Measurements from ENCODE around the gene KRTAP10-8.
"Not testable (repeated sequence)": the region's sequence is repeated elsewhere in the genome, so short reads cannot be mapped to it uniquely, and the experiment has no call there.

The KRTAP10-8 gene

GRCh38 chr21:44589586-44590305 lies 22.1 kb upstream of the KRTAP10-8 start:
- Histone ChIP-seq H3F3A (ENCODE audit: insufficient read depth, low read length) (no peaks in the 10 kb centered on the region), H3K4me2 (ENCODE audit: low read depth, low read length) (no peak overlapping the region), H3K9ac (ENCODE audit: low read length) (no peak overlapping the region), H3K4me3 (ENCODE audit: low read length) (no peak overlapping the region), H3K4me1 (ENCODE audit: low read length) (no peaks in the 10 kb centered on the region), H3K27ac (ENCODE audit: low read length) (no peak overlapping the region), H4K20me1 (ENCODE audit: insufficient read depth, low read length) (no peaks in the 10 kb centered on the region), H3K27me3 (replicated peaks; ENCODE audit: insufficient read depth, low read length) (peaks cover 88% of the 10 kb centered on the region), H2AFZ (ENCODE audit: low read length) (no peak overlapping the region), H3K9me2 (replicated peaks; ENCODE audit: insufficient read depth, low read length) (no peaks in the 10 kb centered on the region), H3K36me3 (replicated peaks; ENCODE audit: insufficient read depth, low read length) (no peaks in the 10 kb centered on the region), H3K9me3 (replicated peaks; ENCODE audit: insufficient read depth, low read length) (no peaks in the 10 kb centered on the region), H3K79me2 (ENCODE audit: low read length) (no peaks in the 10 kb centered on the region)
- TF ChIP-seq CTCF (IDR thresholded peaks at IDR 0.05; ENCODE audit: low read length), result no peak
- no peak for TF ChIP-seq EZH2phosphoT487 (IDR thresholded peaks at IDR 0.05; ENCODE audit: low read length)
- TF ChIP-seq EZH2 (optimal IDR thresholded peaks at IDR 0.05; ENCODE audit: low read depth, low read length), result no peak
- no peak for DNase-seq

GRCh38 chr21:44590311-44590721 lies 21.6 kb upstream of the KRTAP10-8 start:
- H3K36me3 ChIP-seq (replicated peaks; ENCODE audit: insufficient read depth, low read length), result no peaks in the 10 kb centered on the region
- H3K4me3 ChIP-seq (ENCODE audit: low read length), result no peak overlapping the region
- H4K20me1 ChIP-seq (ENCODE audit: insufficient read depth, low read length), result no peaks in the 10 kb centered on the region
- H3K9me2 ChIP-seq (replicated peaks; ENCODE audit: insufficient read depth, low read length), result no peaks in the 10 kb centered on the region
- H3K9ac ChIP-seq (ENCODE audit: low read length), result no peak overlapping the region
- no peak overlapping the region for H3K4me2 ChIP-seq (ENCODE audit: low read depth, low read length)
- no peaks in the 10 kb centered on the region for H3K4me1 ChIP-seq (ENCODE audit: low read length)
- DNase-seq, result no peak
- no peaks in the 10 kb centered on the region for H3F3A ChIP-seq (ENCODE audit: insufficient read depth, low read length)
- no peak for TF ChIP-seq CTCF (IDR thresholded peaks at IDR 0.05; ENCODE audit: low read length)
- TF ChIP-seq EZH2 (optimal IDR thresholded peaks at IDR 0.05; ENCODE audit: low read depth, low read length), result no peak
- TF ChIP-seq EZH2phosphoT487 (IDR thresholded peaks at IDR 0.05; ENCODE audit: low read length), result no peak
- H2AFZ ChIP-seq (ENCODE audit: low read length), result no peak overlapping the region
- H3K27me3 ChIP-seq (replicated peaks; ENCODE audit: insufficient read depth, low read length), result peaks cover 87% of the 10 kb centered on the region
- no peaks in the 10 kb centered on the region for H3K79me2 ChIP-seq (ENCODE audit: low read length)
- H3K27ac ChIP-seq (ENCODE audit: low read length), result no peak overlapping the region
- no peaks in the 10 kb centered on the region for H3K9me3 ChIP-seq (replicated peaks; ENCODE audit: insufficient read depth, low read length)

GRCh38 chr21:44590897-44591800 lies 20.7 kb upstream of the KRTAP10-8 start:
- H3K4me3 ChIP-seq (ENCODE audit: low read length); H3K9me2 ChIP-seq (replicated peaks; ENCODE audit: insufficient read depth, low read length); DNase-seq; H3K79me2 ChIP-seq (ENCODE audit: low read length); H4K20me1 ChIP-seq (ENCODE audit: insufficient read depth, low read length); H3K9me3 ChIP-seq (replicated peaks; ENCODE audit: insufficient read depth, low read length); H3K27ac ChIP-seq (ENCODE audit: low read length); H3K4me2 ChIP-seq (ENCODE audit: low read depth, low read length); H3F3A ChIP-seq (ENCODE audit: insufficient read depth, low read length); H3K4me1 ChIP-seq (ENCODE audit: low read length); H3K9ac ChIP-seq (ENCODE audit: low read length); H2AFZ ChIP-seq (ENCODE audit: low read length); H3K36me3 ChIP-seq (replicated peaks; ENCODE audit: insufficient read depth, low read length): not testable (repeated sequence)
- peaks cover 87% of the 10 kb centered on the region for H3K27me3 ChIP-seq (replicated peaks; ENCODE audit: insufficient read depth, low read length)

- not testable (repeated sequence) for H3K79me2 ChIP-seq (ENCODE audit: low read length); H2AFZ ChIP-seq (ENCODE audit: low read length); H3K9me2 ChIP-seq (replicated peaks; ENCODE audit: insufficient read depth, low read length); H3K27ac ChIP-seq (ENCODE audit: low read length); H3K9ac ChIP-seq (ENCODE audit: low read length); H3K4me2 ChIP-seq (ENCODE audit: low read depth, low read length); H3K4me3 ChIP-seq (ENCODE audit: low read length); H4K20me1 ChIP-seq (ENCODE audit: insufficient read depth, low read length); H3F3A ChIP-seq (ENCODE audit: insufficient read depth, low read length); H3K4me1 ChIP-seq (ENCODE audit: low read length); H3K36me3 ChIP-seq (replicated peaks; ENCODE audit: insufficient read depth, low read length); H3K9me3 ChIP-seq (replicated peaks; ENCODE audit: insufficient read depth, low read length); DNase-seq
- H3K27me3 ChIP-seq (replicated peaks; ENCODE audit: insufficient read depth, low read length), result peaks cover 87% of the 10 kb centered on the region
These were observed 20.1 kb upstream of the KRTAP10-8 start for GRCh38 chr21:44591801-44592130.

Data from MM.1S (cell line).